ENCODE measurements around the gene ENTHD1. TPM values are rescaled to one million over a fixed set of nuclear protein-coding genes. Genes with fewer than 3 reads are reported as not detected.
"Not testable (repeated sequence)": the region's sequence is repeated elsewhere in the genome, so short reads cannot be mapped to it uniquely, and the experiment has no call there.

ENTHD1 gene
- total RNA-seq, 2 donors from 2014 or later, result not detected

DNA sequence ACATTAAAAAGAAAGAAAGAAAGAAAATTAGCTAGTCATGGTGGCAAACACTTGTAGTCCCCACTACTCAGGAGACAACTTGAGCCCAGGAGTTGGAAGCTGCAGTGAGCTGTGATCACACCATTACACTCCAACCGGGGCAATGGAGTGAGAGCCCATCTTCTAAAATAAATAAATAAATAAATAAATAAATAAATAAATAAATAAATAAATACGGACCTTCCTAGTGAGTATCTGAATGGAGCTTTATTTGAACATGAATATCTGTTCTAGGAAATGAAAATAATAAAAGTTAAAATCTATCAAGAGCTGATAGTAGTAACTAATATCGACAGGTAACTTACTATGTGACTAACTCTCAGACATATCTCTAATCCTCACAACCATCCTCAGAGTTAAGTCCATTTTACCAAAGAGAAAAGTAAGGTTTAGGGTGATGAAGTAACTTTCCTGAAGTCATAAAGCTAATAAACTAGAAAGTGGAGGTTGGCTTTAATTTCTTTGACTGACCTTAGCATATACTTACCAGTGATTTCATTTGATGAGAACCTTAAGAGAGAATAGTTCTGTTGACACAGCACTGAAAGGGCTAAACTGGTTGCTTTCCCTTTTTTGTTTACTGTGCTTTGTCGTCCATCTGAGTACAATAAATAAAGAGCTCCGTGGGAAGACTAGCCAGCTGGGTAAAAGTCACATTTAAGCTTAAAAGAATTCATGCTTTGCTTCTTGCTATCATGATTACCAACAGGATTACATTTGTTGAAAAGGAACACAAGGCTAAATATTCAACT lies 22.4 kb downstream of the ENTHD1 start:
- Histone ChIP-seq H3K27ac (no peak overlapping the region), H3K27me3 (no peaks in the 10 kb centered on the region), H3K4me1 (no peaks in the 10 kb centered on the region), H3K4me3 (no peak overlapping the region), H3K9me3 (no peaks in the 10 kb centered on the region), H3K36me3 (no peaks in the 10 kb centered on the region), H3K9ac (ENCODE audit: low read depth in 2 of 2, low read length in 2 of 2) (no peak overlapping the region)
- TF ChIP-seq, protein P1, sequence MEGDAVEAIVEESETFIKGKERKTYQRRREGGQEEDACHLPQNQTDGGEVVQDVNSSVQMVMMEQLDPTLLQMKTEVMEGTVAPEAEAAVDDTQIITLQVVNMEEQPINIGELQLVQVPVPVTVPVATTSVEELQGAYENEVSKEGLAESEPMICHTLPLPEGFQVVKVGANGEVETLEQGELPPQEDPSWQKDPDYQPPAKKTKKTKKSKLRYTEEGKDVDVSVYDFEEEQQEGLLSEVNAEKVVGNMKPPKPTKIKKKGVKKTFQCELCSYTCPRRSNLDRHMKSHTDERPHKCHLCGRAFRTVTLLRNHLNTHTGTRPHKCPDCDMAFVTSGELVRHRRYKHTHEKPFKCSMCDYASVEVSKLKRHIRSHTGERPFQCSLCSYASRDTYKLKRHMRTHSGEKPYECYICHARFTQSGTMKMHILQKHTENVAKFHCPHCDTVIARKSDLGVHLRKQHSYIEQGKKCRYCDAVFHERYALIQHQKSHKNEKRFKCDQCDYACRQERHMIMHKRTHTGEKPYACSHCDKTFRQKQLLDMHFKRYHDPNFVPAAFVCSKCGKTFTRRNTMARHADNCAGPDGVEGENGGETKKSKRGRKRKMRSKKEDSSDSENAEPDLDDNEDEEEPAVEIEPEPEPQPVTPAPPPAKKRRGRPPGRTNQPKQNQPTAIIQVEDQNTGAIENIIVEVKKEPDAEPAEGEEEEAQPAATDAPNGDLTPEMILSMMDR (IDR thresholded peaks at IDR 0.05), result no peak
- intact Hi-C loops (cut with DNase I), result no loop called here
- DNase-seq, result no peak

DNA sequence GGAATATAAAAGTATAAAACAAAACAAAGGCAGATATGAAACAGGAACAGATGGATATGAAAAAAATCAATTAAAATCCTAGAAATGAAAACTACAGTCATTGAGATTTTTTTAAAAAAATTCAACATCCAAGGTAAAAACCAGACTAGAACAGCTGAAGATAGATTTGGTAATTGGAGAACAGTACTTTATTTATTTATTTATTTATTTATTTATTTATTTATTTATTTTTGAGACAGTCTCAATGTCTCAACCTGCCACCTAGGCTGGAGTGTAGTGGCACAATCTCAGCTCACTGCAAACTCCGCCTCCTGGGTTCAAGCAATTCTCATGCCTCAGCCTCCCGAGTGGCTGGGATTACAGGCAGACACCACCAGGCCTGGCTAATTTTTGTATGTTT lies 23.8 kb downstream of the ENTHD1 start:
- intact Hi-C loops (cut with DNase I); H3K27me3 ChIP-seq; H3K9ac ChIP-seq (ENCODE audit: low read depth in 2 of 2, low read length in 2 of 2); H3K9me3 ChIP-seq; DNase-seq; H3K27ac ChIP-seq; H3K4me1 ChIP-seq; H3K36me3 ChIP-seq; H3K4me3 ChIP-seq: not testable (repeated sequence)

DNA sequence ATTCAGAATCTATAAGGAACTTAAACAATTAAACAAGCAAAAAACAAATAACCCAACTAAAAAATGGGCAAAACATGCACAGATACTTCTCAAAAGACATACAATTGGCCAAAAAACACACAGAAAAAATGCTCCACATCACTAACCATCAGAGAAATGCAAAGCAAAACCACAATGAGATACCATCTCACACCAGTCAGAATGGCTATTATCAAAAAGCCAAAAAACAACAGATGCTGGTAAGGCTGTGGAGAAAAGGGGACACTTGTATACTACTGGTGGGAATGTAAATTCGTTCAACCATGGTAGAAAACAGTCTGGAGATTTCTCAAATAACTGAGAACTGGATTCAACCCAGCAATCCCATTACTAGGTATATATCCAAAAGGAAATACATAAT lies 24.8 kb downstream of the ENTHD1 start:
- Histone ChIP-seq H3K9me3 (no peaks in the 10 kb centered on the region), H3K27me3 (no peaks in the 10 kb centered on the region), H3K4me1 (no peaks in the 10 kb centered on the region), H3K4me3 (no peak overlapping the region), H3K27ac (no peak overlapping the region), H3K9ac (ENCODE audit: low read depth in 2 of 2, low read length in 2 of 2) (no peak overlapping the region), H3K36me3 (no peaks in the 10 kb centered on the region)
- intact Hi-C loops (cut with DNase I), result no loop called here
- TF ChIP-seq, protein P1 (IDR thresholded peaks at IDR 0.05), result no peak
- DNase-seq, result no peak

DNA sequence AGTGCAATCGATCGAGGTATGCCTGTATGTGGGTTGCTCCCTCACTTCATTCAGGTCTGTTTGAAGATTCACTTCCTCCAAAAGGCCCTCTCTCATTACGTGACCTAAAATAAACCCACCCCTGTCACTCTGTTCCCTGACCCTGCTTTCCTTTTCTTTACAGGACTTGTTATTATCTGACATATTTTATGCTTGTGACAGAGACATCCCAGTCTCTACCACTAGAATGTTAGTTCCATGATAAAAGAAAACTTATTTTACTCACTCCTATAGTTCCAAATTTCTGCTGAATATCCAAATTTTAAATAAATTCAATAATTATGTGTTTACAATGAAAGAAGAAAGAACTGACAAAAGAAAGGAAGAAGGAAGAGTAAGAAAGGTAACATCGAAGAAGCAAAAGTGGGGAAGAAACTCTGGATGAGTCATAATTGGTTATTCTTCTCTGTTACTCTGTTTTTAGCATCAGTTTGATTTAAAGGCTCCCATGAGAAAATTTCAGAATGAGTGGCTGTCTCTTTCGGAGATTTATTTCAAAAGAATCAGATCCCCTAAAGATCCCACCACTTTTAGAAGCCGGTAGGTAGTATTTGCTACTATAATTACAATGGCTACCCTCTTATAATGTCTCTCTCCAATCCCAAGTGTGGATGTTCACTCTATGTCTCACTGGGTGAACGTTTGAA lies 33.5 kb downstream of the ENTHD1 start:
- TF ChIP-seq, protein P1 (IDR thresholded peaks at IDR 0.05), result no peak

DNA sequence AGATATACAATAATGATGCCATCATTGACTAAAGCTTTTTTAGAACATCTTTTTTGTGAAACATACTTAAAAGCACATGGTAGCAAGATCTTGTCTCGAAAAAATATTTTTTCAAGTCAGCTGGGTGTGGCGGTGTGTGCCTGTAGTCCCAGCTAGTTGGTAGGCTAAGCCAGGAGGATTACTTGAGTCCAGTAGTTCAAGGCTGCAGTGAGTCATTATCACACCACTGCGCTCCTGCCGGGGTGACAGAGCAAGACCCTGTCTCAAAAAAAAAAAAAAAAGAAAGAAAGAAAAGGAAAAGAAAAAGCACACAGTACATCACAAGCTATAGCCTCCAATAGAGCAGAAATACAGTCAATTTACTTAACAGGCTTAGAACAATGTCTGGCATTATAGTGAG lies 37.0 kb downstream of the ENTHD1 start:
- intact Hi-C loops (cut with DNase I), result no loop called here
- no peaks in the 10 kb centered on the region for H3K27me3 ChIP-seq
- H3K4me3 ChIP-seq, result no peak overlapping the region
- no peaks in the 10 kb centered on the region for H3K36me3 ChIP-seq
- H3K9me3 ChIP-seq, result no peaks in the 10 kb centered on the region
- no peak overlapping the region for H3K9ac ChIP-seq (ENCODE audit: low read depth in 2 of 2, low read length in 2 of 2)
- TF ChIP-seq, protein P1 (IDR thresholded peaks at IDR 0.05), result no peak
- no peaks in the 10 kb centered on the region for H3K4me1 ChIP-seq
- no peak overlapping the region for H3K27ac ChIP-seq
- DNase-seq, result no peak

More for the DNA sequence above, 33.5 kb downstream of the ENTHD1 start:
- H3K27me3 ChIP-seq, result no peaks in the 10 kb centered on the region
- DNase-seq, result no peak
- no peaks in the 10 kb centered on the region for H3K36me3 ChIP-seq
- intact Hi-C loops (cut with DNase I), result no loop called here
- H3K9me3 ChIP-seq, result no peaks in the 10 kb centered on the region
- H3K27ac ChIP-seq, result no peak overlapping the region
- H3K9ac ChIP-seq (ENCODE audit: low read depth in 2 of 2, low read length in 2 of 2), result no peak overlapping the region
- no peaks in the 10 kb centered on the region for H3K4me1 ChIP-seq
- no peak overlapping the region for H3K4me3 ChIP-seq

DNA sequence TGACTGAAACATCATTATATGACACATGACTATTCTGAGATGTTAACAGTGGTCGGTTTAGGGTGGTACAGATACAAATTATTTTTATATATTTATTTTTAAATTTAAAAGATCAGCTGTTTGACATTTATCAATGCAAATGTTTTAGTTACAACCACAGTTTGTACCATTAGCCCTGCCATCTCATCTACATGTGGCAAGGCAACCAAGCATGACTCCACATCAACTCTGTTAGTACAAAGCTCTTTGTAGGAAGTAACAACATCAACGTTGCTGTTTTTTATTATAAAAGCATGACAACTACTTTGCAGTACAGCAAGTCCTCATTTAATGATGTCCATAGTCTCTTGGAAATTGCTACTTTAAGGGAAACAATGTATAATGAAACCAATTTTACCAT lies 40.8 kb downstream of the ENTHD1 start:
- Histone ChIP-seq H3K27ac (no peak overlapping the region), H3K9ac (ENCODE audit: low read depth in 2 of 2, low read length in 2 of 2) (no peak overlapping the region)
- TF ChIP-seq, protein P1 (IDR thresholded peaks at IDR 0.05), result no peak

More for the DNA sequence above, 40.8 kb downstream of the ENTHD1 start:
- intact Hi-C loops (cut with DNase I), result no loop called here
- no peaks in the 10 kb centered on the region for H3K27me3 ChIP-seq
- no peaks in the 10 kb centered on the region for H3K36me3 ChIP-seq
- H3K4me3 ChIP-seq, result no peak overlapping the region
- no peaks in the 10 kb centered on the region for H3K9me3 ChIP-seq
- no peaks in the 10 kb centered on the region for H3K4me1 ChIP-seq
- DNase-seq, result no peak

Measured in colonic mucosa (tissue), 4 donors.